ENCODE data around the gene RIOK2. TPM values are rescaled to one million over a fixed set of nuclear protein-coding genes. Genes with fewer than 3 reads are reported as not detected.

Gene RIOK2
- total and polyA plus RNA-seq, 2 of the 8 experiments (the other 6 are each of a cell fraction or from before 2014, with no cell fraction given): 5.4 to 35.0 TPM

DNA sequence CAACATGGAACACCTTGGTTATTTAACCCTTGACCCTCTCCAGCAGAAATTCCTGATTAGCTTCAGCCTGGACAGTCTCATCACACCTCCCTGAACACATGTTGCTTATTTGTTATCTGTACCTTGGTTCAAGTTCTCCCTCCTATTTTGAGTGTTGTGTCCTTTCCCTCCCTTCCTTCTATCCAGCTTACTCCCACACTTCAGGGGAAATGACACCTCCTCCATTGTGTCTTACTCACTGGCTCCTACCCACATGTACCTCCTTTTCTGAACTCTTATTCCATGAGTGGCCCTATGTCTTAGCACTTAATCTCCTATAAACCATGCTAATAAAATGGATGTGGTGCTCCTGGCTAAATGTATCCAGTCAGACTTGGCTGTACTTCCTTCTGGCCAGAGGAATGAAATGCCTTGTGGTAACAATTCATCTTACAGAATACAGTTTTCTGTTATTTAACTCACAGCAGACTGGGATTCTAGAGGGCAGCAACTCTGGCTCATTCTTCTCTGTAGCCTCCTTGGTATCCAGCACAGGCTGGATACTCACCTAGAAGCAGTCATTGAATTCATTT, 51.8 kb downstream of the RIOK2 start:
- Histone ChIP-seq H2BK20ac (ENCODE audit: low read length) (no peak overlapping the region), H3K56ac (replicated peaks; ENCODE audit: insufficient read length, low read depth, low read length) (no peak overlapping the region), H3K4me1 (replicated peaks in 1 of 4; ENCODE audit: control insufficient read depth in 3 of 4, insufficient read depth in 4 of 4, low read length in 3 of 4) (peaks cover 0 to 7% (median 5%) of the 10 kb centered on the region in 4 experiments; a peak in 2 of 7 replicates), H3K23me2 (ENCODE audit: low read depth, low read length) (no peaks in the 10 kb centered on the region; the same call in 1 of the 2 replicates), H3K14ac (ENCODE audit: insufficient read length) (no peak overlapping the region), H3K9ac (replicated peaks in 1 of 4; ENCODE audit: extremely low read depth in 1 of 4, low read depth in 3 of 4, low read length in 3 of 4) (no peak overlapping the region), H3K79me2 (ENCODE audit: control insufficient read depth in 1 of 2, insufficient read depth in 2 of 2, low read length in 2 of 2) (no peaks in the 10 kb centered on the region), H2BK5ac (ENCODE audit: low read depth, low read length) (no peak overlapping the region), H2BK15ac (ENCODE audit: low read length) (no peak overlapping the region), H2BK12ac (ENCODE audit: low read depth, low read length) (no peak overlapping the region), H3K18ac (ENCODE audit: extremely low read depth, low read length) (no peak overlapping the region), H3K36me3 (ENCODE audit: control insufficient read depth in 2 of 4, insufficient read depth in 4 of 4, low read length in 3 of 4) (no peaks in the 10 kb centered on the region; a peak in 1 of 8 replicates), H2BK120ac (replicated peaks; ENCODE audit: low read depth, low read length) (no peak overlapping the region), H4K5ac (ENCODE audit: insufficient read length, low read depth, low read length) (no peak overlapping the region), H3K9me3 (ENCODE audit: insufficient read depth in 2 of 2, low read depth in 1 of 2, low read length in 1 of 2) (no peaks in the 10 kb centered on the region), H3K27me3 (replicated peaks in 1 of 4; ENCODE audit: control insufficient read depth in 3 of 4, extremely low read depth in 1 of 4, insufficient read depth in 3 of 4, low read length in 3 of 4) (no peaks in the 10 kb centered on the region), H3K23ac (ENCODE audit: insufficient read length) (no peak overlapping the region), H4K20me1 (replicated peaks in 1 of 2; ENCODE audit: control insufficient read depth in 1 of 2, insufficient read depth in 2 of 2, low read length in 2 of 2) (no peaks in the 10 kb centered on the region), H3K79me1 (ENCODE audit: low read depth, low read length) (no peaks in the 10 kb centered on the region), H3K4ac (replicated peaks; ENCODE audit: insufficient read length, low read depth, low read length) (no peak overlapping the region), H4K91ac (replicated peaks; ENCODE audit: insufficient read length, low read length) (no peak overlapping the region), H4K8ac (ENCODE audit: extremely low read depth, insufficient read depth, low read length) (no peak overlapping the region), H3K4me3 (ENCODE audit: extremely low read depth in 1 of 4, insufficient read depth in 2 of 4, low read depth in 3 of 4, low read length in 4 of 4) (no peak overlapping the region), H3K4me2 (ENCODE audit: insufficient read depth in 1 of 2, low read depth in 2 of 2, low read length in 2 of 2) (no peak overlapping the region), H3K27ac (ENCODE audit: low read depth, low read length) (no peak overlapping the region), H2AK5ac (ENCODE audit: low read depth, low read length) (no peak overlapping the region), H2AFZ (ENCODE audit: low read length) (no peak overlapping the region)
- DNase-seq (ENCODE audit: low read depth in 1 of 2, low spot score in 2 of 2): no peak
- no peak for TF ChIP-seq RBBP5 (IDR thresholded peaks at IDR 0.05; ENCODE audit: borderline replicate concordance, low read depth, low read length)
- no peak for TF ChIP-seq TCF12 (IDR thresholded peaks at IDR 0.05; ENCODE audit: low read depth, low read length)
- no peak for TF ChIP-seq FOSL1 (IDR thresholded peaks at IDR 0.05; ENCODE audit: insufficient read depth, low read depth, low read length)
- no peak for TF ChIP-seq CBX8 (IDR thresholded peaks at IDR 0.05; ENCODE audit: borderline replicate concordance, low read depth, low read length)
- TF ChIP-seq RXRA (IDR thresholded peaks at IDR 0.05; ENCODE audit: insufficient read depth, low read depth, low read length): no peak
- no peak for TF ChIP-seq HDAC6 (IDR thresholded peaks at IDR 0.05; ENCODE audit: low read depth, low read length)
- FAIRE-seq: no peak
- CTCF ChIA-PET (ENCODE audit: partially characterized antibody): interaction anchor here (0.7 to 1.7 kb wide), 5 partner anchors 9 to 87 kb away, joined by 3 to 11 read pairs (median 5); partner anchors contain the start of gene LIX1
- POLR2A ChIA-PET (ENCODE audit: partially characterized antibody): no interaction called here
